Activated naive CD8-positive, alpha-beta T cell treated with anti-CD3 and anti-CD28 coated beads for 36 hours (primary cell): ENCODE results near the gene GNAL. TPM values are rescaled to one million over a fixed set of nuclear protein-coding genes. Genes with fewer than 3 reads are reported as not detected.
"Not testable (repeated sequence)": the region's sequence is repeated elsewhere in the genome, so short reads cannot be mapped to it uniquely, and the experiment has no call there.

Experiments used
- DNase-seq: peaks from one replicate; pipeline ENCODE4 v3.0.0; 2021
- H3K27ac Mint-ChIP-seq: one replicate; pipeline ENCODE4 v1.8.0; 2022; ENCODE audit warnings: mild to moderate bottlenecking, moderate library complexity, mixed read lengths
- H3K27me3 Mint-ChIP-seq: one replicate; pipeline ENCODE4 v1.8.0; 2022; ENCODE audit warnings: mild to moderate bottlenecking, mixed read lengths
- H3K36me3 Mint-ChIP-seq: one replicate; pipeline ENCODE4 v1.8.0; 2021; ENCODE audit warnings: mild to moderate bottlenecking, mixed read lengths
- H3K4me1 Mint-ChIP-seq: one replicate; pipeline ENCODE4 v1.8.0; 2021; ENCODE audit warnings: mixed read lengths
- H3K4me3 Mint-ChIP-seq: one replicate; pipeline ENCODE4 v1.8.0; 2022; ENCODE audit warnings: mild to moderate bottlenecking, moderate library complexity, mixed read lengths
- H3K9me3 Mint-ChIP-seq: one replicate; pipeline ENCODE4 v1.8.0; 2022; ENCODE audit warnings: mixed read lengths
- total RNA-seq, 2 experiments: library from RNA; stranded (reverse); gene quantifications; one replicate each; pipeline ENCODE4 v1.2.3, GENCODE V29; 2021

Gene GNAL
- under 1 TPM in 1 of 2 experiments, not detected in 1; 0.04 TPM for total RNA-seq

- Mint-ChIP-seq H3K36me3 (no peaks in the 10 kb centered on the region), H3K4me3 (peak within 1 kb of the TSS; percentile 51)
Observed at GRCh38 chr18:11688972-11689668, at the start of gene GNAL. GNAL (plus strand) TSS chr18:11689264; CDS start chr18:11689564, 300 bp downstream.

DNA sequence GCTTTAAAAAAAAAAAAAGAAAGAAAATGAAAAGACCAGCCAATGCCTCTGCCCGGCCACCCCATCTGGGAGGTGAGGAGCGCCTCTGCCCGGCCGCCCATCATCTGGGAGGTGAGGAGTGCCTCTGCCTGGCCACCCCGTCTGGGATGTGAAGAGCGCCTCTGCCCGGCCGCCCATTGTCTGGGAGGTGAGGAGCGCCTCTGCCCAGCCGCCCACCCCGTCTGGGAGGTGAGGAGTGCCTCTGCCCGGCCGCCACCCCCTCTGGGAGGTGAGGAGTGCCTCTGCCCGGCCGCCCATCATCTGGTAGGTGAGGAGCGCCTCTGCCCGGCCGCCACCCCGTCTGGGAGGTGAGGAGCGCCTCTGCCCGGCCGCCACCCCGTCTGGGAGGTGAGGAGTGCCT is 41.8 kb upstream of the GNAL start:
- H3K27me3 Mint-ChIP-seq = peaks cover 16% of the 10 kb centered on the region
- not testable (repeated sequence) for DNase-seq, H3K36me3 Mint-ChIP-seq, H3K27ac Mint-ChIP-seq, H3K4me3 Mint-ChIP-seq, H3K9me3 Mint-ChIP-seq, H3K4me1 Mint-ChIP-seq

More at GRCh38 chr18:11688972-11689668, at the start of gene GNAL:
- peaks cover 6% of the 10 kb centered on the region for H3K4me1 Mint-ChIP-seq
- peaks cover 10% of the 10 kb centered on the region for H3K9me3 Mint-ChIP-seq
- no peak within 1 kb of the TSS for H3K27ac Mint-ChIP-seq
- peak; percentile 67 for DNase-seq
- peaks cover 56% of the 10 kb centered on the region for H3K27me3 Mint-ChIP-seq

DNA sequence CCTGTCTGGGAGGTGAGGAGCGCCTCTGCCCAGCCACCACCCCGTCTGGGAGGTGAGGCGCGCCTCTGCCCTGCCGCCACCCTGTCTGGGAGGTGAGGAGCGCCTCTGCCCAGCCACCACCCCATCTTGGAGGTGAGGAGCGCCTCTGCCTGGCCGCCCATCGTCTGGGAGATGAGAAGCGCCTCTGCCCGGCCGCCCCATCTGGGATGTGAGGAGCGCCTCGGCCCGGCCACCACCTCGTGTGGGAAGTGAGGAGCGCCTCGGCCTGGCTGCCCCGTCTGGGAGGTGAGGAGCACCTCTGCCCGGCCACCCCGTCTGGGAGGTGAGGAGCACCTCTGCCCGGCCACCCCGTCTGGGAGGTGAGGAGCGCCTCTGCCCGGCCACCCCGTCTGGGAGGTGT is 41.3 kb upstream of the GNAL start:
- H3K9me3 Mint-ChIP-seq, H3K4me3 Mint-ChIP-seq, H3K4me1 Mint-ChIP-seq, H3K36me3 Mint-ChIP-seq, H3K27ac Mint-ChIP-seq, DNase-seq: not testable (repeated sequence)
- peaks cover 16% of the 10 kb centered on the region for H3K27me3 Mint-ChIP-seq

- Mint-ChIP-seq H3K27ac (no peak overlapping the region), H3K27me3 (peaks cover 30% of the 10 kb centered on the region), H3K4me3 (no peak overlapping the region), H3K36me3 (peaks cover 2% of the 10 kb centered on the region), H3K9me3 (peaks cover 4% of the 10 kb centered on the region), H3K4me1 (no peaks in the 10 kb centered on the region)
- DNase-seq = no peak
Observed at GRCh38 chr18:11649839-11650238, 39.2 kb upstream of the GNAL start.

DNA sequence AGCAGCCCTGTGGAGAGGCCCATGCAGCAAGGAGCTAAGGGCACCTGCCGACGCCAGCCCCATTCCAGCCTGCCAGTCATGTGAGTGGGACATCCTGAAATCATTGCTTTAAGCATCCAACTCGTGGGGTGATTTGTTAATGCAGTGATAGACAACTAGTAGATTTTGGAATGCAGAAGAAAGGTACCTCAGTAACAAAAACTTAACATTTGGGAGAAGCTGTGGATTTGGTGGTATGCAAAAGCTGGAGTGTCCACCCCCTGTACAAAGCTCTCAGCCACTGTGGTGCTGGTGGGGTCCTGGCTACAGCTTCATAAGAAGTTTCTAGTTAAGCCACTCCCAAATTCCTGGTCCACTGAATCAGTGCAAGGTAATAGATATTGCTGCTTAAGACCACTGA is 37.2 kb upstream of the GNAL start:
- Mint-ChIP-seq H3K9me3 (peaks cover 4% of the 10 kb centered on the region), H3K4me3 (no peak overlapping the region), H3K27ac (no peak overlapping the region), H3K36me3 (peaks cover 2% of the 10 kb centered on the region), H3K4me1 (peaks cover 6% of the 10 kb centered on the region), H3K27me3 (peaks cover 42% of the 10 kb centered on the region)
- DNase-seq = no peak

DNA sequence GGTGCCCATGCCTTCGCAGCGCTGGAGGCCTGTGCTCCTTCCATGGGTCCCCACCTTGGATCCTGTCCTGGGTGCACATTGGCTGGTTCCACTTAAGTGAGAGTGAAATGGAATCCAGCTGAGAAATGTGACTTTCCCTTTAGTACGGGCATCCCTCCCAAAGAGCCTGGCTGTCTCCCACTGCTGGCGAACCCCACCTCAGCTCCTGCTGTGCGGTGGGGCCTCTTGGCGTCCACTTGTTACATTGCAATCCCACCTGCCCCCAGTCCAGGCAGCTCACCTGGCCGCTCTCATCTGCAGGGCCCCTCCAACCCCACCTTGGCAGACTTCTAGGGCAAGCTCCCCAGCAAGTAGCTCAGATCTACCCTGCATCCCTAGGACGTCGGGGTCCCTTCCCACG is 35.5 kb upstream of the GNAL start:
- H3K4me1 Mint-ChIP-seq = peaks cover 6% of the 10 kb centered on the region
- H3K36me3 Mint-ChIP-seq = peaks cover 2% of the 10 kb centered on the region
- no peak for DNase-seq
- H3K27ac Mint-ChIP-seq = no peak overlapping the region
- H3K27me3 Mint-ChIP-seq = peaks cover 53% of the 10 kb centered on the region
- H3K9me3 Mint-ChIP-seq = peaks cover 4% of the 10 kb centered on the region
- no peak overlapping the region for H3K4me3 Mint-ChIP-seq

DNA sequence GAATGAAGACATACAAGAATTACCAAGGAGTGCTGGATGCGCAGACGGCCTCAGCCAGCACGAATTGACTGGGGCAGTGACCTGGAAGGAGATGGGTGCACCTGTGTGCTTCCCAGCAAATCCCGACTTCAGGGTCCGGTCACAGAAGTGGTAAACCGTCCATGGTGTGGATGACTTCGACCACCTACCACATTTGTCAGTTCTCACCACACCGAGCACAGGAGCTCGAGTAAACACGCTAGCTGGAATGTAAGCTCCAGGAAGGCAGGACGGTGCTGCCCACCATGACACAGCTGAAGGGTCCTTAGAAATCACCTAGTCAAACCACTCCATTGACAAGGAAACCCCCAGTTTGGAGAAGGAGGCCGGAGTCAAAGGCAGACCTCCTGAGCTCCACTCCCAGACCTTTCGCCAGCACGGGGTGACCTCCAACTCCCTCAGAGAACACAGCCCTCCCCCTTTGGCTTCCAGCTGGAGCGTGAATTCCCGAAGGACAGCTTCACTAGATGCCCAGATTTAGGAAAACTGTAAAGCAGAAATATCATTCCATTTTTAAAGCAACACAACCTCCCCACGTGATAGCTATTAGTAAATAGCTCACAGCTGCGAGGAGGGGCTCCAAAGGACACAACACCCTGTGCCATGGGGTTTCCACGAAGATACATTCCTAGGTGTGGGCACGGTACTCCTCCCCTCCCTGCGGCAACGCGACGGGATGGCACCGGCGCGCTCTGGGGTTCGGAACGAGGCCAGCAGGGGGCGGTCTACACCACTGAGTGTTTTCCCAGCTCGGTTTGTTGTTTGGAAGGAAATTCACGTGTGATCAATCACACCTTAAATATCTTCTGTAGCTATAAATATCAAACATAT is 34.1 kb upstream of the GNAL start:
- Mint-ChIP-seq H3K4me1 (peaks cover 6% of the 10 kb centered on the region), H3K27me3 (peaks cover 56% of the 10 kb centered on the region), H3K27ac (no peak overlapping the region), H3K9me3 (no peaks in the 10 kb centered on the region), H3K36me3 (no peaks in the 10 kb centered on the region), H3K4me3 (no peak overlapping the region)
- DNase-seq = peak; percentile 40

DNA sequence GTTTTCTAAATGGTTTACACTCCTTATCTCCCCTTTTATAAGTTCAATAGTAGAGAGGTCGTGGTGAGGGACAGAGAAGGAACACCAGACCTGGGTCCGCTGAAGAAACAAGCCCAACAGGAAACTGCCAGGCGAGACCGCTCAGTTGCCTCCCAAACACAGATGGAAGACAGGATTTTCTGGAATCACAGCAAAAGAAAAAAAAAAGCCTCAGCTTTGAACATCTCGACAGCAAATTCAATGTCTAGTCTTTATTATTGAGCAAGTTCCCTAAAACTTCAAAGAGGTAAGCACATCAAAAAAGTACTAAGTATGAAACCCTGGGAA is 33.5 kb upstream of the GNAL start:
- no peak overlapping the region for H3K27ac Mint-ChIP-seq
- H3K36me3 Mint-ChIP-seq = no peaks in the 10 kb centered on the region
- peaks cover 56% of the 10 kb centered on the region for H3K27me3 Mint-ChIP-seq
- DNase-seq = no peak
- H3K4me1 Mint-ChIP-seq = peaks cover 6% of the 10 kb centered on the region
- H3K4me3 Mint-ChIP-seq = no peak overlapping the region
- no peaks in the 10 kb centered on the region for H3K9me3 Mint-ChIP-seq

GRCh38 chr18:11657152-11657551 is 31.9 kb upstream of the GNAL start:
- H3K9me3 Mint-ChIP-seq = no peaks in the 10 kb centered on the region
- no peak overlapping the region for H3K4me3 Mint-ChIP-seq
- DNase-seq = no peak
- no peaks in the 10 kb centered on the region for H3K36me3 Mint-ChIP-seq
- peaks cover 6% of the 10 kb centered on the region for H3K4me1 Mint-ChIP-seq
- H3K27me3 Mint-ChIP-seq = peaks cover 41% of the 10 kb centered on the region
- H3K27ac Mint-ChIP-seq = no peak overlapping the region

DNA sequence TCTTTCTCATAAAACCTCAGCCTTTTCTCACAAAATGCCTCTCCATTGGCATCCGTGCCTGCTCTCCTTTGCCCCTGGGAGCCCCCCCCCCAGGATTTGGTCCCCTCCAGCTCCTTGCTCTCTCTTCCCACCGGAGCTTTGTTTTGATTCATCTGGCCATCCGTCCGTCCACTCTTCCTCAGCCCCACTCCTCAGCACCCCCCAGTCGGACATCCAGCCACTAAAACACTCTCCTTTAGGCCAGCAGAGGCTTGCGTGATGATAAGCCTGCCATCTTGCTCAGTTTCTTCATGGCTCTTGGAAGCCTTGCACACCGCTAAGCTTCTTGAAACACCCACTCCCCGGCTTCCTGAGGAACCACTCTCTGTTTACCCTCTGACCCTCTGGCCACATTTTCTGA is 31.5 kb upstream of the GNAL start:
- no peak overlapping the region for H3K4me3 Mint-ChIP-seq
- H3K27ac Mint-ChIP-seq = no peak overlapping the region
- H3K9me3 Mint-ChIP-seq = no peaks in the 10 kb centered on the region
- no peaks in the 10 kb centered on the region for H3K36me3 Mint-ChIP-seq
- H3K27me3 Mint-ChIP-seq = peaks cover 40% of the 10 kb centered on the region
- DNase-seq = no peak
- peaks cover 6% of the 10 kb centered on the region for H3K4me1 Mint-ChIP-seq

DNA sequence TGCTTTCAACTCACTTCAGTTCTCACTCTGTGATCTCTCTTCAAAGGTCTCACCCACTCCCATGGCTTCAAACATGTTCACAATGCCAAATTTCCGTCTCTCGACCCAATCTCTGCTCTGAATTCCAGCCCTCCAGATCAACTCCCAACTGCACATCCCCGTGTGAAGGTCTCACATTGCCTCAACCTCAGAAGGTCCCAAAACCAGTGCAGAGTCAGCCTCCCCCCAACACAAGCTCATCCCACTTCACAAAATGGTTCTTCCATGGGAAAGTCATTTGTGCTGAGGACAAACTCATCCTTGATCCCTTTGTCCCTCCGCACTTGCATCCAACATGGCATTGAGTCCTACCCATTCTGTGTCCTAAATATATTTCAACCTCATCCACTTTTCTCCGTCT is 31.0 kb upstream of the GNAL start:
- Mint-ChIP-seq H3K4me1 (peaks cover 6% of the 10 kb centered on the region), H3K4me3 (no peak overlapping the region), H3K27me3 (peaks cover 39% of the 10 kb centered on the region), H3K27ac (no peak overlapping the region), H3K9me3 (no peaks in the 10 kb centered on the region), H3K36me3 (no peaks in the 10 kb centered on the region)
- no peak for DNase-seq

GRCh38 chr18:11658989-11659388 is 30.1 kb upstream of the GNAL start:
- Mint-ChIP-seq H3K27me3 (peaks cover 33% of the 10 kb centered on the region), H3K4me3 (no peak overlapping the region), H3K4me1 (peaks cover 6% of the 10 kb centered on the region), H3K36me3 (no peaks in the 10 kb centered on the region), H3K9me3 (no peaks in the 10 kb centered on the region), H3K27ac (no peak overlapping the region)
- no peak for DNase-seq

DNA sequence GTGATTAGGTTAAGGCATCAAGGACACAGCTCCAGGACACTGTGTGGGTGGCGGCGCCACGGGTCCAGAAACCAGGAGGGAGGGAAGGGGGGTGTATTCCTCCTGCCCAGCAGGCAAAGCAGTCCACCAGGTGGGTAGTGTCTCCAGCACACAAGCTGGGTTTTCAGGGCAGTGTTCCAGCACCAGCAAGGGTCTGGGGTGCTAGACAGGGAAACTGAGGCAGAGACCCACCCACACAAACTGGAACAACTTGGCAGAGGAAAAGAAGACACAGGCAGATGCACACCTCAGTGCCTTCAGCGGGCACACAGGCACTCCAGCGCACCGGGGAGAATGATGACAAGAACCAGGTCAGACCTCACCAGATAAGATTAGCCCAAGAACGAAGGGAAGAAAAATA is 28.4 kb upstream of the GNAL start:
- Mint-ChIP-seq H3K27me3 (peaks cover 18% of the 10 kb centered on the region), H3K4me1 (peaks cover under 1% of the 10 kb centered on the region), H3K27ac (no peak overlapping the region), H3K36me3 (no peaks in the 10 kb centered on the region), H3K4me3 (no peak overlapping the region), H3K9me3 (no peaks in the 10 kb centered on the region)
- no peak for DNase-seq

DNA sequence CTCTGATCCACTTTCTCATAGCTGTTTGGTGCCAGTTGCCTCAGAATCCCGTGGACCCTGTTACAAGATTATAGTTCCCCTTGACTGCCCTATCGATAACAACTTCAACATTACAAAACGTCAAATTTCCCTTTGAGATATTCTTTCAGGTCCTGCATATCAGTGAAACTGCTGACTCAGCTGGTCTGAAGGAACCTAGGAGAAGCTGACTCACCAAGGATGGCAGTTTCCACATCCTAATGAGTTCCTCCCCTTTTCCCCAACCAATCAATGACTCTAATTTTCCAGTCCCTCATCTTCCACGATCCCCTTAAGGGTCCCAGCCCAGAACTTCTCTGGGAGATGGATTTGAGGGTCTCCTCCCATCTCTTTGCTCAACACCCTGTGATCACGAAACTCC is 27.6 kb upstream of the GNAL start:
- Mint-ChIP-seq H3K27me3 (peaks cover 14% of the 10 kb centered on the region), H3K27ac (no peak overlapping the region), H3K9me3 (no peaks in the 10 kb centered on the region), H3K4me1 (no peaks in the 10 kb centered on the region), H3K36me3 (no peaks in the 10 kb centered on the region), H3K4me3 (no peak overlapping the region)
- DNase-seq = no peak

DNA sequence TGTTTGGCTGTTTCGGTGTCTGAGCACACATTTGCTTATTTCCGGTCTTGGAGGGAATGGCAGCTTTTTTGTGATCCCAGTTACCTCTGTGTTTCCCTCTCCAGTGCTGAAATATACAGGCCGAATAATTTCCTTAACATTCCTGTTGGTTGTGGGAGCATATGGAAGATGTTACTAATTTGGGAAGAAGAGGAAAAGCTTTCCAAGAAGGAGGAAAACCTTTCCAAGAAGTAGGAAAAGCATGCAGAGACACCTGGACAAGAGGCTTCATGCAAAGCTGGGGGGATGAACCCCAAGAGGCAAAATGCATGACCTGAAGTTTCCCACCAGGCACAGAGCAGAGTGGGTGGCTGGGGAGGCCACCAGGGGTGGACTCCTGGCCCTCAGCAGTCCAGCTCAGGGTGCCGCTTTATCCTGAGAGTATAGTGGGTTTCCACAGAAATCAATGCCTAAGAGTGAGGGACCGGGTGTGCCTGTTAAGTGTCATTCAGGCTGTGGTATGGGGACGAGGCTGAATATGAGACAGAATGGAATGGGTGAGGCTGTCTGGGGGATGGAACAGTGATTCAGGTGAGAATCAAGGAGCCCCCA is 25.5 kb upstream of the GNAL start:
- no peak overlapping the region for H3K27ac Mint-ChIP-seq

More for the DNA sequence above, 25.5 kb upstream of the GNAL start:
- H3K36me3 Mint-ChIP-seq = no peaks in the 10 kb centered on the region
- H3K4me3 Mint-ChIP-seq = no peak overlapping the region
- no peaks in the 10 kb centered on the region for H3K4me1 Mint-ChIP-seq
- H3K27me3 Mint-ChIP-seq = peaks cover 3% of the 10 kb centered on the region
- no peaks in the 10 kb centered on the region for H3K9me3 Mint-ChIP-seq
- DNase-seq = no peak
